IMR-90 (cell line): ENCODE measurements around the gene CD38. TPM values are rescaled to one million over a fixed set of nuclear protein-coding genes. Genes with fewer than 3 reads are reported as not detected.

ENCODE experiments used
- ATAC-seq: fragments of 200-7000 bp; cut with Tn5 transposase; 2 replicates; pipeline ENCODE4 v1.9.1; 2020; ENCODE audit warnings: low read depth, mild to moderate bottlenecking, moderate library complexity
- BruUV-seq: library from RNA; stranded (reverse); fragments of 400-500 nt; replicated peaks from 2 replicates; lab custom pipeline; 2021; lab: Mats Ljungman, UMichigan
- CTCF ChIA-PET: fragments of 300-600 bp; formaldehyde crosslinking; extraction: SDS; loops from one replicate; lab custom pipeline; 2021; ENCODE audit warnings: antibody characterized with exemption; lab: Yijun Ruan, JAX
- POLR2A ChIA-PET: fragments of 300-600 bp; sonication (Branson Sonifier 250); formaldehyde crosslinking; loops from one replicate; lab custom pipeline; 2022; ENCODE audit warnings: antibody characterized with exemption; ENCODE audit not compliant: unreplicated experiment; lab: Charles Lee
- DNase-seq: peaks from one replicate; pipeline ENCODE4 v3.0.0; 2013
- H2AFZ ChIP-seq: replicated peaks from 2 replicates; pipeline ENCODE3; 2013; ENCODE audit warnings: low read length, mild to moderate bottlenecking; ENCODE audit not compliant: poor library complexity
- H2AK5ac ChIP-seq: 2 replicates; pipeline ENCODE4 v1.6.1; 2013; ENCODE audit warnings: low read depth, low read length, inconsistent platforms
- H2AK9ac ChIP-seq: replicated peaks from 2 replicates; pipeline ENCODE3; 2013; ENCODE audit warnings: mild to moderate bottlenecking, low read depth, low read length, moderate library complexity; ENCODE audit not compliant: poor library complexity
- H2BK120ac ChIP-seq: 2 replicates; pipeline ENCODE4 v1.6.1; 2013; ENCODE audit warnings: low read depth, low read length, inconsistent platforms
- H2BK15ac ChIP-seq: 3 replicates; pipeline ENCODE4 v1.6.1; 2013; ENCODE audit warnings: low read depth, low read length, inconsistent platforms
- H2BK20ac ChIP-seq: 2 replicates; pipeline ENCODE4 v1.6.1; 2013; ENCODE audit warnings: low read depth, mild to moderate bottlenecking, inconsistent platforms, low read length, moderate library complexity
- H2BK5ac ChIP-seq: 2 replicates; pipeline ENCODE4 v1.6.1; 2013; ENCODE audit warnings: mild to moderate bottlenecking, low read depth, low read length, inconsistent platforms; ENCODE audit not compliant: poor library complexity, severe bottlenecking
- H3K14ac ChIP-seq: replicated peaks from 2 replicates; pipeline ENCODE4 v1.6.1; 2013; ENCODE audit warnings: low read depth, low read length, inconsistent platforms
- H3K18ac ChIP-seq: 2 replicates; pipeline ENCODE4 v1.6.1; 2013; ENCODE audit warnings: low read depth, low read length, control low read depth
- H3K23ac ChIP-seq: 2 replicates; pipeline ENCODE4 v1.6.1; 2013; ENCODE audit warnings: low read depth, low read length, inconsistent platforms
- H3K27ac ChIP-seq: 2 replicates; pipeline ENCODE4 v1.5.1; 2013; ENCODE audit warnings: mild to moderate bottlenecking, control low read depth, low read length; ENCODE audit not compliant: insufficient read depth
- H3K27me3 ChIP-seq: 2 replicates; pipeline ENCODE4 v1.6.1; 2013; ENCODE audit warnings: low read length; ENCODE audit not compliant: control insufficient read depth, insufficient read depth
- H3K36me3 ChIP-seq: 2 replicates; pipeline ENCODE4 v1.6.1; 2013; ENCODE audit warnings: low read length, mixed read lengths; ENCODE audit not compliant: control insufficient read depth, insufficient read depth
- H3K4ac ChIP-seq: 2 replicates; pipeline ENCODE4 v1.6.1; 2013; ENCODE audit warnings: low read depth, low read length, inconsistent platforms
- H3K4me1 ChIP-seq: 2 replicates; pipeline ENCODE4 v1.6.1; 2013; ENCODE audit warnings: low read length, mixed read lengths; ENCODE audit not compliant: control insufficient read depth, insufficient read depth
- H3K4me2 ChIP-seq: 2 replicates; pipeline ENCODE4 v1.6.1; 2013; ENCODE audit warnings: low read depth, mild to moderate bottlenecking, control low read depth, low read length, moderate library complexity
- H3K4me3 ChIP-seq: 2 replicates; pipeline ENCODE4 v1.5.1; 2013; ENCODE audit warnings: low read depth, mild to moderate bottlenecking, control low read depth, low read length, moderate library complexity; ENCODE audit not compliant: insufficient read depth
- H3K56ac ChIP-seq: 2 replicates; pipeline ENCODE4 v1.6.1; 2013; ENCODE audit warnings: low read length, inconsistent platforms; ENCODE audit not compliant: insufficient read depth; ENCODE audit errors: extremely low read depth
- H3K79me1 ChIP-seq, 2 experiments: 2 replicates each; pipeline ENCODE4 v1.6.1; 2013; ENCODE audit warnings: low read length in 2 of 2, inconsistent platforms in 1 of 2, low read depth in 1 of 2
- H3K9ac ChIP-seq: 2 replicates; pipeline ENCODE4 v1.6.1; 2013; ENCODE audit warnings: low read depth, low read length, control low read depth
- H3K9me1 ChIP-seq: 2 replicates; pipeline ENCODE4 v1.6.1; 2013; ENCODE audit warnings: low read length, inconsistent platforms; ENCODE audit not compliant: insufficient read depth
- H3K9me3 ChIP-seq: 2 replicates; pipeline ENCODE4 v1.6.1; 2013; ENCODE audit warnings: low read length; ENCODE audit not compliant: control insufficient read depth, insufficient read depth
- H4K20me1 ChIP-seq: 2 replicates; pipeline ENCODE4 v1.6.1; 2013; ENCODE audit warnings: low read length, inconsistent platforms; ENCODE audit not compliant: insufficient read depth
- H4K5ac ChIP-seq: 2 replicates; pipeline ENCODE4 v1.6.1; 2013; ENCODE audit warnings: mild to moderate bottlenecking, low read depth, low read length, control low read depth
- H4K8ac ChIP-seq, 2 experiments: 2 replicates each; pipeline ENCODE4 v1.6.1; 2013; ENCODE audit warnings: low read depth in 2 of 2, low read length in 2 of 2, control low read depth in 1 of 2, inconsistent platforms in 1 of 2
- H4K91ac ChIP-seq: 2 replicates; pipeline ENCODE4 v1.6.1; 2013; ENCODE audit warnings: low read depth, low read length, inconsistent platforms; ENCODE audit not compliant: insufficient read depth
- BHLHE40 ChIP-seq: fragments of 150-350 bp; IDR thresholded peaks from 2 replicates; pipeline ENCODE4 v1.6.1; 2016; ENCODE audit warnings: mild to moderate bottlenecking, low read depth, low read length
- CEBPB ChIP-seq: IDR thresholded peaks from 2 replicates; pipeline ENCODE4 v1.6.1; 2012; ENCODE audit warnings: low read depth, low read length, improper control_type of control experiment
- CHD1 ChIP-seq: IDR thresholded peaks from 2 replicates; pipeline ENCODE4 v1.6.1; 2012; ENCODE audit warnings: low read depth, low read length, improper control_type of control experiment
- FOS ChIP-seq: fragments of 150-350 bp; IDR thresholded peaks from 2 replicates; pipeline ENCODE4 v1.6.1; 2016; ENCODE audit warnings: low read depth, low read length
- MAFK ChIP-seq: IDR thresholded peaks from 2 replicates; pipeline ENCODE4 v1.6.1; 2012; ENCODE audit warnings: low read depth, low read length, improper control_type of control experiment
- NFE2L2 ChIP-seq: fragments of 150-350 bp; IDR thresholded peaks from 2 replicates; pipeline ENCODE4 v1.6.1; 2016; ENCODE audit warnings: low read depth, mild to moderate bottlenecking, low read length
- RAD21 ChIP-seq: IDR thresholded peaks from 2 replicates; pipeline ENCODE4 v1.6.1; 2012; ENCODE audit warnings: low read length, improper control_type of control experiment
- RFX5 ChIP-seq: IDR thresholded peaks from 2 replicates; pipeline ENCODE4 v1.8.0; 2012; ENCODE audit warnings: low read depth, mild to moderate bottlenecking, low read length, moderate library complexity
- SMC3 ChIP-seq: fragments of 150-350 bp; IDR thresholded peaks from 2 replicates; pipeline ENCODE4 v1.6.1; 2016; ENCODE audit warnings: low read depth, mild to moderate bottlenecking, antibody characterized with exemption, low read length, moderate library complexity
- WGBS, 2 experiments: methylation state at CpG; one replicate each; pipeline versions ENCODE4 v1.1.5 to v1.1.7; 2013; ENCODE audit warnings: missing lambda C conversion rate in 2 of 2; ENCODE audit not compliant: insufficient read length in 1 of 2; ENCODE audit errors: extremely low coverage in 2 of 2; 5-methylcytosine and 5-hydroxymethylcytosine counted together
- dilution Hi-C: fragments of 300-500 bp; cut with HindIII; formaldehyde crosslinking; loops from one replicate; pipeline ENCODE4 v1.14.3; 2018; ENCODE audit warnings: low sequenced_read_pairs; ENCODE audit not compliant: unreplicated experiment
- in situ Hi-C: fragments of 300-500 bp; cut with MboI; formaldehyde crosslinking; loops from 3 replicates; pipeline ENCODE4 v1.14.3; 2019; ENCODE audit warnings: low sequenced_read_pairs, inconsistent platforms, mixed read lengths
- intact Hi-C: fragments of 100-400 bp; cut with micrococcal nuclease; formaldehyde crosslinking; loops from 2 replicates; pipeline ENCODE4 v1.10.0; 2022
- polyA plus RNA-seq, 3 experiments: library from polyadenylated mRNA; depleted of rRNA; stranded (reverse); fragments of >200 nt; gene quantifications; 2 replicates each; pipeline ENCODE4 v1.2.3, GENCODE V29; 2012; ENCODE audit warnings: low replicate concordance in 1 of 3
- total RNA-seq: library from RNA; depleted of rRNA; stranded (reverse); fragments of >200 nt; gene quantifications from 2 replicates; pipeline ENCODE4 v1.2.3, GENCODE V29; 2012
- TF ChIP-seq, protein P1 (sequence below): fragments of 150-350 bp; IDR thresholded peaks from 2 replicates; pipeline ENCODE4 v1.6.1; 2016; ENCODE audit warnings: low read depth, mild to moderate bottlenecking, low read length, moderate library complexity, borderline replicate concordance
- TF ChIP-seq, protein P2 (sequence below): fragments of 150-350 bp; IDR thresholded peaks from 2 replicates; pipeline ENCODE4 v1.6.1; 2017; ENCODE audit warnings: mild to moderate bottlenecking, antibody characterized with exemption, low read length, low read depth

CD38 gene
- total and polyA plus RNA-seq, 2 of the 4 experiments (the other 2 are of a cell fraction) = not detected

DNA sequence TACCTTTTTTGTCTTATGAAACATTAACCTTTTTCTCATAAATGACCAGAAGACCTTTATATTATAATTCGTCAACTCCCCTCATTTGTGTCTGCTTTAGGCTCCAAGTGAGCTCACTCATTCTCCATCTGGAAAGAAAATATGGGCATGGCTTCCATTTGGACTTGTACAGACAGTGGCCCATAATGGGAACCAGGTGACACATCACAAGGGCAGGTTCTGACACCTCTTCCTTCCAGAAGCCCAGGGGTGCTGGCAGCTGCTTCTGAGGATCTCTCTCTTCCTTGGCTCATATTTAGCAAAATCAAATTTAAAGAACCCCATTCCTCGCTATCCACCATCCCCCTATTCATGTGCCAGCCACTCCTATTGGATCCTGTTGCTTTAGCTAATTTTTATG lies 69.6 kb downstream of the CD38 start:
- Histone ChIP-seq H4K8ac (no peak overlapping the region), H3K56ac (no peak overlapping the region), H2AK5ac (no peak overlapping the region), H3K4me1 (no peaks in the 10 kb centered on the region), H3K27ac (no peak overlapping the region), H2AFZ (no peak overlapping the region), H3K4me2 (no peak overlapping the region), H4K5ac (no peak overlapping the region), H3K18ac (no peak overlapping the region), H3K9me3 (no peaks in the 10 kb centered on the region), H3K4me3 (no peak overlapping the region), H4K91ac (no peak overlapping the region), H3K9ac (no peak overlapping the region), H3K9me1 (no peaks in the 10 kb centered on the region), H3K23ac (no peak overlapping the region), H2BK15ac (no peak overlapping the region), H3K27me3 (peaks cover 5% of the 10 kb centered on the region), H3K4ac (no peak overlapping the region), H2BK120ac (no peak overlapping the region), H2BK5ac (no peak overlapping the region), H3K36me3 (no peaks in the 10 kb centered on the region), H2BK20ac (no peak overlapping the region), H3K14ac (no peak overlapping the region), H3K79me1 (no peaks in the 10 kb centered on the region), H4K20me1 (no peaks in the 10 kb centered on the region), H2AK9ac (no peak overlapping the region)
- dilution Hi-C loops (no loop called here), intact Hi-C loops (no loop called here), in situ Hi-C loops (no loop called here)
- ChIA-PET POLR2A (interaction anchor here (0.7 kb wide), 1 partner anchor 770 kb away, joined by 3 read pairs; no protein-coding TSS in a partner anchor), CTCF (interaction anchor here (0.5 to 0.6 kb wide), 2 partner anchors 47 to 1231 kb away, joined by 3 to 5 read pairs; no protein-coding TSS in a partner anchor)
- no peak for DNase-seq
- ATAC-seq = no peak
- BruUV-seq = no TSS peak
- TF ChIP-seq, protein P1, sequence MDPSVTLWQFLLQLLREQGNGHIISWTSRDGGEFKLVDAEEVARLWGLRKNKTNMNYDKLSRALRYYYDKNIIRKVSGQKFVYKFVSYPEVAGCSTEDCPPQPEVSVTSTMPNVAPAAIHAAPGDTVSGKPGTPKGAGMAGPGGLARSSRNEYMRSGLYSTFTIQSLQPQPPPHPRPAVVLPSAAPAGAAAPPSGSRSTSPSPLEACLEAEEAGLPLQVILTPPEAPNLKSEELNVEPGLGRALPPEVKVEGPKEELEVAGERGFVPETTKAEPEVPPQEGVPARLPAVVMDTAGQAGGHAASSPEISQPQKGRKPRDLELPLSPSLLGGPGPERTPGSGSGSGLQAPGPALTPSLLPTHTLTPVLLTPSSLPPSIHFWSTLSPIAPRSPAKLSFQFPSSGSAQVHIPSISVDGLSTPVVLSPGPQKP = no peak
- TF ChIP-seq NFE2L2 (no peak), CHD1 (no peak), RAD21 (no peak), SMC3 (no peak), MAFK (no peak), BHLHE40 (no peak), RFX5 (no peak), CEBPB (no peak), FOS (no peak)
- TF ChIP-seq, protein P2, sequence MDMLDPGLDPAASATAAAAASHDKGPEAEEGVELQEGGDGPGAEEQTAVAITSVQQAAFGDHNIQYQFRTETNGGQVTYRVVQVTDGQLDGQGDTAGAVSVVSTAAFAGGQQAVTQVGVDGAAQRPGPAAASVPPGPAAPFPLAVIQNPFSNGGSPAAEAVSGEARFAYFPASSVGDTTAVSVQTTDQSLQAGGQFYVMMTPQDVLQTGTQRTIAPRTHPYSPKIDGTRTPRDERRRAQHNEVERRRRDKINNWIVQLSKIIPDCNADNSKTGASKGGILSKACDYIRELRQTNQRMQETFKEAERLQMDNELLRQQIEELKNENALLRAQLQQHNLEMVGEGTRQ = no peak
- no CpG with 5 or more reads among the region's 2 CpGs for WGBS, 2 experiments
